ENCODE results near the gene DISC1. TPM values are rescaled to one million over a fixed set of nuclear protein-coding genes. Genes with fewer than 3 reads are reported as not detected.

Gene DISC1
- total RNA-seq, 1 donor from 2014 or later, result 12.5 TPM

DNA sequence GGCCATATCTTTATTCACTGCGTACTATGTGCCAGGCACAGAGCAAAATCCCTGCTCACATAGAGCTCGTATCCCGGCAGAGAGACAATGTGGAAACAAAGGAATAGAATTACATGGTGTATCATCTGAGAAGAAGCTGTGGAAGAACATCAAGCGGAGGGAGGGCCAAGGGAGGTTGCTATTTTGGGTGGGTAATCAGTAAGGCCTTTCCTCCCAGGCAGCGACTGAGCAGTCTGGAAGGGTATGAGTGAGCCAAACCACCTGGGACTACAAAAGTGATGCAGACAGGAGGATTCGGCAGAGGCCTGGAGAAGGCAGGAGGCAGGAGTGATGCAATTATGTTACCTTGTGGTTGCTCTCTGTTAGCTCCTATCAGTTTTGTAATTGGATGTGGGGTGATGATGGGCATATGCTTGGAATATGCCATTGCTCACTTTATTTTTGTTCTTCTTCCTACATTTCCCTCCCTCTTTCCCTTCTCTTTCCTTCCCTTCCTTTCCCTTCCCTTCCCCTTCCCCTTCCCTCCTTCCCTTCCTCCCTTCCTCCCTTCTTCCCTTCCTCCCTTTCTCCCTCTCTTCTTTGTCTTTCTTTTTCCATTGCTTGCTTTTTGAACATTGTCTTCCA, 172.9 kb downstream of the DISC1 start:
- no peaks in the 10 kb centered on the region for H3K9me3 ChIP-seq (ENCODE audit: control insufficient read depth in 3 of 3, low read length in 3 of 3)
- no peak overlapping the region for H3K27ac ChIP-seq (ENCODE audit: low read depth, low read length)
- no peaks in the 10 kb centered on the region for H3K27me3 ChIP-seq (ENCODE audit: control insufficient read depth in 3 of 3, insufficient read depth in 3 of 3, low read length in 3 of 3)
- H3K36me3 ChIP-seq (ENCODE audit: control insufficient read depth in 3 of 3, insufficient read depth in 3 of 3, low read length in 3 of 3), result no peaks in the 10 kb centered on the region
- no peak overlapping the region for H3K9ac ChIP-seq (ENCODE audit: low read depth in 1 of 3, low read length in 3 of 3)
- peak overlapping the region in 1 of 3 donors; percentile 32 for H3K4me3 ChIP-seq (ENCODE audit: low read length in 3 of 3)
- H3K4me1 ChIP-seq (ENCODE audit: control insufficient read depth in 3 of 3, insufficient read depth in 3 of 3, low read length in 3 of 3), result peaks cover 0 to 21% (median 5%) of the 10 kb centered on the region in 3 donors

DNA sequence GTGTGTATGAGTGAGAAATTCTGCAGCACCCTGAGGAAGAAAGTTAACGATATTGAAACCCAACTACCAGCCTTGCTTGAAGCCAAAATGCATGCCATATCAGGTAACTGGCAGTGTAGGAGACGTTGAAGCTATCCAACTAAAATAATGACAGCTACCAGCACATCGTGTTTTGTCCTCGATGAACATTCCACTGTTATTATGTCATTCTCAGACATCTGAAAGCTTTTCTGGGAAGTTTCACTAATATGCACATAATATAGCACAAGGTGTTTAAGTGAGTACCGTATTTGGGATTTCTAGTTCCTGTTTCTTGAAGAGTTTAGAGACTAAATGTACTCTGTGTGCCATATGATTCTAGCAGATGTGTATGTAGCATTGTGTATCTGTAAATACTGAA, 173.5 kb downstream of the DISC1 start:
- Histone ChIP-seq H3K27me3 (ENCODE audit: control insufficient read depth in 3 of 3, insufficient read depth in 3 of 3, low read length in 3 of 3) (no peaks in the 10 kb centered on the region), H3K9ac (ENCODE audit: low read depth in 1 of 3, low read length in 3 of 3) (no peak overlapping the region), H3K36me3 (ENCODE audit: control insufficient read depth in 3 of 3, insufficient read depth in 3 of 3, low read length in 3 of 3) (no peaks in the 10 kb centered on the region), H3K27ac (ENCODE audit: low read depth, low read length) (no peak overlapping the region), H3K9me3 (ENCODE audit: control insufficient read depth in 3 of 3, low read length in 3 of 3) (no peaks in the 10 kb centered on the region), H3K4me3 (ENCODE audit: low read length in 3 of 3) (no peak overlapping the region), H3K4me1 (ENCODE audit: control insufficient read depth in 3 of 3, insufficient read depth in 3 of 3, low read length in 3 of 3) (peaks cover 0 to 21% (median 5%) of the 10 kb centered on the region in 3 donors)

DNA sequence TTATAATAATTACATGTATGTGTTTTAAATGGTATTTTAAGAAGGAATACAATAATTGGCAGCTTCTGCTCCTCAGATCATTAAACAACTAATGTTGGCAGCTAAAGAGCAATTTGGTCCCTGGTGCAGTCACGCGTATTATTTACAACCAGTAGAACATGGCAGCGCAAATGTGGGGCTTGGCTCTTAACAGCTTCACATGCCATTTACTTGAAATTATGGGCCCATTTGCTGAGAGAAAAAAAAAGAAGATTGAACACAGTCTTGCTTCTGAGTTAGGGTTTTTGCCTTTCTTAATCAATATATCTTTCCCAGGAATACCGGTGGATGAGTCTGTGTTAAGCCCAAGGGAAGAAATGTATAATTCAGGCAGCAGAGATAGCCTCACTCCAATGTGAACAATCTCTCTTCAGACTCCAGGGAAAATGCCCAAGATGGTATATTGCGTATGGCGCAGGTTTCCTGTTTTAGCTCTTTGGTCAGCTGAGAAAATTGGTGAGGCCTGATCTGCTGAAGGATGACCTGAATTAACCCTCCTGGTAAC, 174.5 kb downstream of the DISC1 start:
- Histone ChIP-seq H3K4me1 (ENCODE audit: control insufficient read depth in 3 of 3, insufficient read depth in 3 of 3, low read length in 3 of 3) (peaks cover 0 to 22% (median 5%) of the 10 kb centered on the region in 3 donors), H3K27ac (ENCODE audit: low read depth, low read length) (no peak overlapping the region), H3K9me3 (ENCODE audit: control insufficient read depth in 3 of 3, low read length in 3 of 3) (no peaks in the 10 kb centered on the region), H3K36me3 (ENCODE audit: control insufficient read depth in 3 of 3, insufficient read depth in 3 of 3, low read length in 3 of 3) (no peaks in the 10 kb centered on the region), H3K4me3 (ENCODE audit: low read length in 3 of 3) (no peak overlapping the region), H3K9ac (ENCODE audit: low read depth in 1 of 3, low read length in 3 of 3) (no peak overlapping the region), H3K27me3 (ENCODE audit: control insufficient read depth in 3 of 3, insufficient read depth in 3 of 3, low read length in 3 of 3) (no peaks in the 10 kb centered on the region)

DNA sequence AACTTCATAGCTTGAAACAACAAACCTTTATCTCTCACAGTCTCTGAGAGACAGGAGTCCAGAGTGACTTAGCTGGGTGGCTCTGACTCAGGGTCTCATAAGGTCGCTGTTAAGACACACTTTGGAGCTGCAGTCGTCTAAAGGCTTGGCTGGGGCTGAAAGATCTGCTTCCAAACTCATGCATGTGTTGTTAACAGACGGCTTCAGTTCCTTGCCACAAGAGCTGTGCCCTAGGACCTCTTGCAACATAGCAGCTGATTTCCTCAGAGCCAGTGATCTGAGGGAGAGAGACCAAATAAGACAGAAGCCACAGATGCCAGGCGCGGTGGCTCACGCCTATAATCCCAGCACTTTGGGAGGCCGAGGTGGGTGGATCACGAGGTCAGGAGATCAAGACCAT, 176.8 kb downstream of the DISC1 start:
- Histone ChIP-seq H3K4me3 (ENCODE audit: low read length in 3 of 3) (no peak overlapping the region), H3K36me3 (ENCODE audit: control insufficient read depth in 3 of 3, insufficient read depth in 3 of 3, low read length in 3 of 3) (no peaks in the 10 kb centered on the region), H3K4me1 (ENCODE audit: control insufficient read depth in 3 of 3, insufficient read depth in 3 of 3, low read length in 3 of 3) (peaks cover 2 to 33% (median 5%) of the 10 kb centered on the region in 3 donors), H3K27ac (ENCODE audit: low read depth, low read length) (peak overlapping the region; percentile 0), H3K9me3 (ENCODE audit: control insufficient read depth in 3 of 3, low read length in 3 of 3) (no peaks in the 10 kb centered on the region), H3K9ac (ENCODE audit: low read depth in 1 of 3, low read length in 3 of 3) (no peak overlapping the region), H3K27me3 (ENCODE audit: control insufficient read depth in 3 of 3, insufficient read depth in 3 of 3, low read length in 3 of 3) (no peaks in the 10 kb centered on the region)

DNA sequence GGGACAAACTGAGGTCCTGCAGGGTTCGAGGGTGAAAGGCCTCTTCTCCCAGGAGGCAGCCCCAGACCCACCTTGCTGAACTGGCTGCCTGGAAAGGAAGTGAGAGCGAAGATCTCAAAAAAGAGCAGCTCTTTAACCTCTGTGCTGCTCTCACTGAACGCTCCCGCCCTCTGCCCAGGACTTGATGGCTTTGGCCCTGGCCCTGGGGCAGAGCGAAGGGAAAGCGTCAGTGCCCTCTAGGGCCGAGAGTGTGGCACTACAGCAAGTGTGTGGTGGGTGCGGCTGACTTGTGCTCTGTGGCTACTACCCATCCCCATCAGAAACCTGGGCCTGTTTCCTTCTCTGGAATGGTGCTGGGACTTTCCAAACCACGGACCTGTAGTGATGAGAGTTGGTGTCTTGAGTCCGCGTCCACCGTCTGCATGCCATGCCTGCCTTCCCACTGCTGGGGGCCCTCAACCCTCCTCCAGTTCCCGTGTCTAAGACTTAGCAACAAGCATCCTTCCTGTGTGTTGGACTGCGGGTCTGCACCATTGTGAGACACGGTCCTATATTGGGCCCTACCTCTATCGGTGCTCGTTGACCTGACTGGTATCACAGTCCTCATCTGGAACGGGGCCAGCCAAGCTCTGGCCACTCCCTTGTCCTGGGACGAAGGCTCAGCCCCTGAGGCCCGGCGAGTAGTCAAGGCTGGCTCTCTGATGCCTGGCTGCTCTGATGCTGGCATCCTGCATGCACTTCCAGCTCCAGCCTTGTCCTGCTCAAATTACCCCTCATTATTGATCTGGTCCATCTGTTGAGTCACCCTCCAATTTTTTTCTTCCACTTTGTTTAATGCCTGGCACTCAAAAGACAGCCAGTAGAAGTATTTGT, 180.3 kb downstream of the DISC1 start:
- Histone ChIP-seq H3K27ac (ENCODE audit: low read depth, low read length) (no peak overlapping the region), H3K9me3 (ENCODE audit: control insufficient read depth in 3 of 3, low read length in 3 of 3) (no peaks in the 10 kb centered on the region), H3K4me3 (ENCODE audit: low read length in 3 of 3) (no peak overlapping the region), H3K36me3 (ENCODE audit: control insufficient read depth in 3 of 3, insufficient read depth in 3 of 3, low read length in 3 of 3) (no peaks in the 10 kb centered on the region), H3K9ac (ENCODE audit: low read depth in 1 of 3, low read length in 3 of 3) (no peak overlapping the region), H3K27me3 (ENCODE audit: control insufficient read depth in 3 of 3, insufficient read depth in 3 of 3, low read length in 3 of 3) (no peaks in the 10 kb centered on the region), H3K4me1 (ENCODE audit: control insufficient read depth in 3 of 3, insufficient read depth in 3 of 3, low read length in 3 of 3) (peaks cover 0 to 16% (median 2%) of the 10 kb centered on the region in 3 donors)

DNA sequence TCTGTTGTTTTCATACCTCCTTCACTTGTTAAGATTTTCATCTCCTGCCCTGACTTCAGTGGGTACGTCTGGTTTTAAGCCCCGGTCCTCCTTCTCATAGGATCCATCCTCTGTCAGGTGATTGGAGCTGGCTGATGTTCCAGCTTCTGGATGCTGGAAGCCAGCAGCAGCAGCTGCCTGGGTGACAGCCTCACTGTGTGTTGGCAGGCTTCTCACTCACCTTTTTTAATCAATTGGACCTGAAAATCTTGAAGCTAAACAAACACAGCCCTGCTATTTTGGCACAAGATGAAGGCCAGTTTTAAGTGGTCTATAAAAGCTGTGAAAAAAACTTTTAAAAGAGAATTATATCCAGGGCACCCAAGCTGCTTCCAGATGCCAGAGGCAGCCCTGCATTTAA, 181.0 kb downstream of the DISC1 start:
- Histone ChIP-seq H3K4me3 (ENCODE audit: low read length in 3 of 3) (no peak overlapping the region), H3K9ac (ENCODE audit: low read depth in 1 of 3, low read length in 3 of 3) (no peak overlapping the region), H3K27ac (ENCODE audit: low read depth, low read length) (no peak overlapping the region), H3K4me1 (ENCODE audit: control insufficient read depth in 3 of 3, insufficient read depth in 3 of 3, low read length in 3 of 3) (peaks cover 0 to 16% (median 2%) of the 10 kb centered on the region in 3 donors), H3K27me3 (ENCODE audit: control insufficient read depth in 3 of 3, insufficient read depth in 3 of 3, low read length in 3 of 3) (no peaks in the 10 kb centered on the region), H3K9me3 (ENCODE audit: control insufficient read depth in 3 of 3, low read length in 3 of 3) (no peaks in the 10 kb centered on the region), H3K36me3 (ENCODE audit: control insufficient read depth in 3 of 3, insufficient read depth in 3 of 3, low read length in 3 of 3) (no peaks in the 10 kb centered on the region)

DNA sequence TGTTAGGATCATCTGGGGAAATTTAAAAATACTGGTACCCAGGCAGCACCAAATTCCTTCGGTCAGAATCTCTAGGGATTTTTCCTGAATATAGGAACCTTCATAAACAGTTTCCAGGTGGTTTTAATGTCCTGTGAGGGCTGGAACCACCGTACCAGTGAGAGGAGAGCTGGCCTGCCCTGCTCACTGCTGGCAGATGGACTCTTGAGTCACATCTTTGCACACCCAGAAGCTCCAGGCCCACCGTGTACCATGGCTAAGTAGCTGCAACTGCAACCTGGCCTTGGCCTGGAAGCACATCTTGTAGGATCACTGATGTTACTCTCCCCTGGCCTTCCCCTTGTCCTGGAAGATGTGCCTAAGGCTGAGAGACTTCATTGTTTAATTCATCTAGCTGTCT, 181.5 kb downstream of the DISC1 start:
- Histone ChIP-seq H3K27me3 (ENCODE audit: control insufficient read depth in 3 of 3, insufficient read depth in 3 of 3, low read length in 3 of 3) (no peaks in the 10 kb centered on the region), H3K27ac (ENCODE audit: low read depth, low read length) (no peak overlapping the region), H3K4me1 (ENCODE audit: control insufficient read depth in 3 of 3, insufficient read depth in 3 of 3, low read length in 3 of 3) (peaks cover 0 to 16% (median 2%) of the 10 kb centered on the region in 3 donors)

DNA sequence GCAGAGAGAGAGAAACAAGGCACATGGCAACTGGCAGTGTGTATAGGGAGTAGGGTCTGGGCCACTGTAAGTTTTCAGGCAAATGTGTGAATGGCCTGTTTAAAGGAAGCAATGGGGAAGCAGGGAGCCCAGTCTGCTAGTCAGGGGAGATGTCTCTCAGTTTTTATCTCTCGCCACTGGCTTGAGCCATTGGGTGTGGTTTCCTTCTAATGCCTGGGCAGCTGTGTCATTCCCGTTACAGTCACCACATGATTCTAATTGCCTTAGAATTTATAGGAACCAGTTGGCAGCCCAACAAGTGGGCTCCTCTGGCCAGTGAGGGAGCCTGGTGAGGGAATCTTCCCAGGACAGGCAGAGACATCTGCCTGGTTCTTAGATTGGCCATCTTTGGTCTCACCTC, 182.4 kb downstream of the DISC1 start:
- H3K36me3 ChIP-seq (ENCODE audit: control insufficient read depth in 3 of 3, insufficient read depth in 3 of 3, low read length in 3 of 3), result no peaks in the 10 kb centered on the region
- H3K27me3 ChIP-seq (ENCODE audit: control insufficient read depth in 3 of 3, insufficient read depth in 3 of 3, low read length in 3 of 3), result no peaks in the 10 kb centered on the region
- peaks cover 0 to 16% (median 2%) of the 10 kb centered on the region in 3 donors for H3K4me1 ChIP-seq (ENCODE audit: control insufficient read depth in 3 of 3, insufficient read depth in 3 of 3, low read length in 3 of 3)
- H3K27ac ChIP-seq (ENCODE audit: low read depth, low read length), result no peak overlapping the region
- H3K4me3 ChIP-seq (ENCODE audit: low read length in 3 of 3), result no peak overlapping the region
- no peak overlapping the region for H3K9ac ChIP-seq (ENCODE audit: low read depth in 1 of 3, low read length in 3 of 3)
- H3K9me3 ChIP-seq (ENCODE audit: control insufficient read depth in 3 of 3, low read length in 3 of 3), result peaks cover 0 to 3% (median 0%) of the 10 kb centered on the region in 3 donors

More for the DNA sequence above, 181.5 kb downstream of the DISC1 start:
- no peak overlapping the region for H3K4me3 ChIP-seq (ENCODE audit: low read length in 3 of 3)
- no peak overlapping the region for H3K9ac ChIP-seq (ENCODE audit: low read depth in 1 of 3, low read length in 3 of 3)
- peaks cover 0 to 2% (median 0%) of the 10 kb centered on the region in 3 donors for H3K9me3 ChIP-seq (ENCODE audit: control insufficient read depth in 3 of 3, low read length in 3 of 3)
- H3K36me3 ChIP-seq (ENCODE audit: control insufficient read depth in 3 of 3, insufficient read depth in 3 of 3, low read length in 3 of 3), result no peaks in the 10 kb centered on the region

DNA sequence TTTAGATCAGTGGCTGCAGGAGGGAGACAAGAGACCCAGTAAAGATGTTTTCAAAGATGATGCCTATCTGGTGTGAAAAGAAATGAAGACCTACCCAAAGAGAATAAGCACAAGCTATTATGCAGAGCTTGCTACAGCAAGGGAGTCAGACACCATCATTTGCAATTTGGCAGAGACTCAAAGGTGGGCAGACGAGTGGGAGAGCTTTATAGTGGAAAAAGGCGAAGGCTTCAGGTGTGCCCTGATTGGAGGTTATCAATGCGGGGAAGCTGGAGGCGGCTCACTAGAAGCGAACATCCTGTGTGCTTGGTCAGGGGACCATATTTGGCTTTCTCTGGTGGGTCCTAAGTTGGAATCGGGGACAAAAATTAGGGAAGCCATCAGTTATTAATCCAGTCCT, 183.8 kb downstream of the DISC1 start:
- peaks cover 0 to 3% (median 0%) of the 10 kb centered on the region in 3 donors for H3K9me3 ChIP-seq (ENCODE audit: control insufficient read depth in 3 of 3, low read length in 3 of 3)
- H3K27me3 ChIP-seq (ENCODE audit: control insufficient read depth in 3 of 3, insufficient read depth in 3 of 3, low read length in 3 of 3), result no peaks in the 10 kb centered on the region
- no peak overlapping the region for H3K9ac ChIP-seq (ENCODE audit: low read depth in 1 of 3, low read length in 3 of 3)
- no peaks in the 10 kb centered on the region for H3K36me3 ChIP-seq (ENCODE audit: control insufficient read depth in 3 of 3, insufficient read depth in 3 of 3, low read length in 3 of 3)
- peaks cover 0 to 16% (median 2%) of the 10 kb centered on the region in 3 donors for H3K4me1 ChIP-seq (ENCODE audit: control insufficient read depth in 3 of 3, insufficient read depth in 3 of 3, low read length in 3 of 3)
- H3K4me3 ChIP-seq (ENCODE audit: low read length in 3 of 3), result no peak overlapping the region
- no peak overlapping the region for H3K27ac ChIP-seq (ENCODE audit: low read depth, low read length)

DNA sequence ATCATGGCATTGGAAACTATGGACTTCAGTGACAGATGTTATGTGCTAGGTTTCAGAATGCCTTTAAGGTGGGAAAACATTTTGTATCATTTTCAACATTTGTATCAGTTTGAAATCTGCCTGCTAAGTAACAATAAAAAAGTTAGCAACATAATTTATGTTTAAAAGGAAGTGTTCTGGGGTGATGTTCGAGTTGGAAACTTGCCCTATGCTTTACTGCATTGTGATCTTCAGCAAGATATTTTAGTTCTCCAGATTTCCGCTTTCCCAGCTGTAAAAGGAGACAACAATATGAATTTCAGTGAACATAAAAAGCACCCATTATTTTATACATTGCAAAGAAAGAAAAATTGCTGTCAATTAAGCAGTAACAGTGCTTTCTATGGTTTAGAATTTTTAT, 187.4 kb downstream of the DISC1 start:
- Histone ChIP-seq H3K27me3 (ENCODE audit: control insufficient read depth in 3 of 3, insufficient read depth in 3 of 3, low read length in 3 of 3) (no peaks in the 10 kb centered on the region), H3K36me3 (ENCODE audit: control insufficient read depth in 3 of 3, insufficient read depth in 3 of 3, low read length in 3 of 3) (no peaks in the 10 kb centered on the region), H3K4me1 (ENCODE audit: control insufficient read depth in 3 of 3, insufficient read depth in 3 of 3, low read length in 3 of 3) (peaks cover 0 to 12% (median 8%) of the 10 kb centered on the region in 3 donors), H3K9ac (ENCODE audit: low read depth in 1 of 3, low read length in 3 of 3) (no peak overlapping the region), H3K27ac (ENCODE audit: low read depth, low read length) (no peak overlapping the region), H3K4me3 (ENCODE audit: low read length in 3 of 3) (no peak overlapping the region), H3K9me3 (ENCODE audit: control insufficient read depth in 3 of 3, low read length in 3 of 3) (peaks cover 0 to 3% (median 0%) of the 10 kb centered on the region in 3 donors)
